K562 (cell line): Measurements from ENCODE around the gene NDUFB10. TPM values are rescaled to one million over a fixed set of nuclear protein-coding genes. Genes with fewer than 3 reads are reported as not detected.

Experiments used
- CBFB ChIP-seq: sonication (generic); formaldehyde crosslinking; IDR thresholded peaks from 2 replicates; pipeline ENCODE4 v1.4.0; 2020; ENCODE audit warnings: mild to moderate bottlenecking, missing genetic modification reagents
- FOXM1 ChIP-seq, 2 experiments: fragments of 450-650 bp in 1 of 2; sonication (generic) in 1 of 2; formaldehyde crosslinking in 1 of 2; IDR thresholded peaks; 2 replicates each; pipeline versions ENCODE4 v1.6.1 to v1.9.0; 2017 to 2022; ENCODE audit warnings: low read depth in 2 of 2, mild to moderate bottlenecking in 2 of 2, missing genetic modification reagents in 1 of 2, moderate library complexity in 1 of 2
- GTF2A2 ChIP-seq: IDR thresholded peaks from 2 replicates; pipeline ENCODE4 v1.6.1; 2016; ENCODE audit warnings: mild to moderate bottlenecking, missing genetic modification characterization, missing compliant biosample characterization
- HSF4 ChIP-seq: fragments of 250-450 bp; sonication (Bioruptor Pico); IDR thresholded peaks from 2 replicates; pipeline ENCODE4 v2.1.2; 2022; ENCODE audit warnings: mild to moderate bottlenecking, moderate library complexity, borderline replicate concordance
- NEUROD1 ChIP-seq: fragments of 150-350 bp; IDR thresholded peaks from 2 replicates; pipeline ENCODE4 v1.6.1; 2014; ENCODE audit warnings: borderline replicate concordance, low read length, low read depth; ENCODE audit not compliant: partially characterized antibody
- U2AF1 ChIP-seq: fragments of 200-400 bp; formaldehyde crosslinking; optimal IDR thresholded peaks from 2 replicates; pipeline ENCODE3; 2017; ENCODE audit warnings: mild to moderate bottlenecking, low read depth, low read length, moderate library complexity
- ZFPM2 ChIP-seq: fragments of 250-450 bp; sonication (Bioruptor Pico); IDR thresholded peaks from 2 replicates; pipeline ENCODE4 v1.5.1; 2022; ENCODE audit warnings: mild to moderate bottlenecking
- ZNF121 ChIP-seq: sonication (generic); formaldehyde crosslinking; conservative IDR thresholded peaks from 2 replicates; pipeline ENCODE4 v1.8.0; 2022; ENCODE audit warnings: missing genetic modification reagents
- polyA plus RNA-seq, 8 experiments: library from polyadenylated mRNA; depleted of rRNA in 4 of 8; stranded (reverse) in 5 of 8; unstranded in 3 of 8; fragments of >200 nt; fragmentation: Nextera tagmentation in 2 of 8; fragmentation: Illumina TruSeq in 1 of 8; extraction: Ambion mirVana in 2 of 8; extraction: Trizol in 1 of 8; gene quantifications; 2 replicates each; pipeline versions ENCODE4 v1.2.1 to v1.2.3, GENCODE V29; 2011 to 2014; ENCODE audit warnings: inconsistent platforms in 1 of 8, missing spikeins in 1 of 8
- total RNA-seq, 7 experiments: library from RNA; depleted of rRNA in 6 of 7; stranded (reverse); fragments of >200 nt in 6 of 7; fragmentation: Illumina TruSeq in 2 of 7; extraction: Trizol in 2 of 7; gene quantifications; 2 replicates each; pipeline versions ENCODE4 v1.2.1 to v1.2.3, GENCODE V29; 2011 to 2021; ENCODE audit warnings: low replicate concordance in 1 of 7
- TF ChIP-seq, protein P1 (sequence below): fragments of 150-350 bp; IDR thresholded peaks from 2 replicates; pipeline ENCODE4 v1.6.1; 2014; ENCODE audit warnings: low read depth, mild to moderate bottlenecking, low read length, borderline replicate concordance
- TF ChIP-seq, protein P2 (sequence below): sonication (generic); formaldehyde crosslinking; IDR thresholded peaks from 2 replicates; pipeline ENCODE4 v1.8.1; 2023; ENCODE audit warnings: mild to moderate bottlenecking, missing genetic modification reagents, moderate library complexity
- TF ChIP-seq, protein P3 (sequence below): fragments of 250-450 bp; sonication (Bioruptor Pico); IDR thresholded peaks from 2 replicates; pipeline ENCODE4 v1.4.0; 2020
- TF ChIP-seq, protein P4 (sequence below): fragments of 250-450 bp; sonication (Bioruptor Pico); IDR thresholded peaks from 2 replicates; pipeline ENCODE4 v1.9.0; 2021; ENCODE audit warnings: mild to moderate bottlenecking, inconsistent platforms

NDUFB10 gene
- total and polyA plus RNA-seq, 9 of the 15 experiments (the other 6 are each of a cell fraction or from before 2014, with no cell fraction given), result 69.3 to 527 (median 161) TPM

DNA sequence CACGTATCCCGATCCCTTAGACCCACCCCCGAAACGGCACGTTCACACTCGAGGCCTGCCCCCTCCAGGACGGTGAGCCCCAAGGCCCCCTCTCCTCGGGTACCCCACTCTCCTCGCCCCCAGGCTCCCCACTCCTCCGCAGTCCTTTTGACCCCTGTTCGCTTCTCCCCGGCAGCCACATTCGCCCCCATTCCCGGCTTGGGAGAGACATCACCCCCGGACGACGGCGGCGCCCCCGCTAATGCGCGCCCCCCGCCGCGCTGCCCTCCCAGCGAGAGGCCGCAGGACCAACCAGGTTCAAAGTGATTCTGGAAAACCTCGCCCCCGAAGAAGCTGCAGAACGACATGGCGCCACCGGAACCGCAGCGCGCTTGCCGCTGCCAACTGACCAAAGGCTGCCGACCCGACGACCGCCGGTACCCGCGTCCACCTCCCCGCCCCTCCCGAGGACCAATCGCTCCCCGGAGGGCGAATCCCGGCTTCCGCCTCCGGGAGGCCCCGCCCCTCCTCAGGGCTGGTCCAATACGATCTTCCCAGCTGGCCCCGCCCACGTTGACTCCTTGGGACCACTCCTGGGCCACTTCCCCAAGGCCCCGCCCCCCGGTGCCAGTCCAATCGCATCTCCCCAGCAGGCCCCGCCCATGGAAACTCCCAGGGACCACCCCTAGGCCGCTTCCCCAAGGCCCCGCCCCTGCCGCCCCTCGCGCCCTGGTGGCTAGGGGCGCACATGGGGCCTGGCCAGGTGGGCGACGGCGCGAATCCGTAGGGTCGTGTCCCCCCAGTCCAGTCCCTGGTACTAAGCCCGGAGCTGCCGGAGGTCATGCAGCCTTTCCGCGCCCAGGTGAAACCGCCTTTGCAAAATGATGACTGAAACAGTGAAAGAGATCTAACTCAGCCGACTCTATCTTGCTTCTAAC is 16.3 kb upstream of the NDUFB10 start, which contains the start of gene MSRB1 (continued):
- TF ChIP-seq, protein P1, sequence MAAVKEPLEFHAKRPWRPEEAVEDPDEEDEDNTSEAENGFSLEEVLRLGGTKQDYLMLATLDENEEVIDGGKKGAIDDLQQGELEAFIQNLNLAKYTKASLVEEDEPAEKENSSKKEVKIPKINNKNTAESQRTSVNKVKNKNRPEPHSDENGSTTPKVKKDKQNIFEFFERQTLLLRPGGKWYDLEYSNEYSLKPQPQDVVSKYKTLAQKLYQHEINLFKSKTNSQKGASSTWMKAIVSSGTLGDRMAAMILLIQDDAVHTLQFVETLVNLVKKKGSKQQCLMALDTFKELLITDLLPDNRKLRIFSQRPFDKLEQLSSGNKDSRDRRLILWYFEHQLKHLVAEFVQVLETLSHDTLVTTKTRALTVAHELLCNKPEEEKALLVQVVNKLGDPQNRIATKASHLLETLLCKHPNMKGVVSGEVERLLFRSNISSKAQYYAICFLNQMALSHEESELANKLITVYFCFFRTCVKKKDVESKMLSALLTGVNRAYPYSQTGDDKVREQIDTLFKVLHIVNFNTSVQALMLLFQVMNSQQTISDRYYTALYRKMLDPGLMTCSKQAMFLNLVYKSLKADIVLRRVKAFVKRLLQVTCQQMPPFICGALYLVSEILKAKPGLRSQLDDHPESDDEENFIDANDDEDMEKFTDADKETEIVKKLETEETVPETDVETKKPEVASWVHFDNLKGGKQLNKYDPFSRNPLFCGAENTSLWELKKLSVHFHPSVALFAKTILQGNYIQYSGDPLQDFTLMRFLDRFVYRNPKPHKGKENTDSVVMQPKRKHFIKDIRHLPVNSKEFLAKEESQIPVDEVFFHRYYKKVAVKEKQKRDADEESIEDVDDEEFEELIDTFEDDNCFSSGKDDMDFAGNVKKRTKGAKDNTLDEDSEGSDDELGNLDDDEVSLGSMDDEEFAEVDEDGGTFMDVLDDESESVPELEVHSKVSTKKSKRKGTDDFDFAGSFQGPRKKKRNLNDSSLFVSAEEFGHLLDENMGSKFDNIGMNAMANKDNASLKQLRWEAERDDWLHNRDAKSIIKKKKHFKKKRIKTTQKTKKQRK, result no peak
- TF ChIP-seq NEUROD1 (no peak), U2AF1 (no peak), ZNF121 (CRISPR knock-in tag) (no peak), GTF2A2 (tag) (no peak), CBFB (CRISPR knock-in tag) (no peak), ZFPM2 (CRISPR knock-in tag) (no peak), FOXM1 (IDR thresholded peaks at IDR 0.05; ENCODE audit: low read depth) (no peak), FOXM1 (CRISPR knock-in tag; IDR thresholded peaks at IDR 0.05; ENCODE audit: low read depth) (no peak), HSF4 (no peak)
- TF ChIP-seq, protein P2, sequence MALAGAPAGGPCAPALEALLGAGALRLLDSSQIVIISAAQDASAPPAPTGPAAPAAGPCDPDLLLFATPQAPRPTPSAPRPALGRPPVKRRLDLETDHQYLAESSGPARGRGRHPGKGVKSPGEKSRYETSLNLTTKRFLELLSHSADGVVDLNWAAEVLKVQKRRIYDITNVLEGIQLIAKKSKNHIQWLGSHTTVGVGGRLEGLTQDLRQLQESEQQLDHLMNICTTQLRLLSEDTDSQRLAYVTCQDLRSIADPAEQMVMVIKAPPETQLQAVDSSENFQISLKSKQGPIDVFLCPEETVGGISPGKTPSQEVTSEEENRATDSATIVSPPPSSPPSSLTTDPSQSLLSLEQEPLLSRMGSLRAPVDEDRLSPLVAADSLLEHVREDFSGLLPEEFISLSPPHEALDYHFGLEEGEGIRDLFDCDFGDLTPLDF (CRISPR knock-in tag), result no peak
- TF ChIP-seq, protein P3, sequence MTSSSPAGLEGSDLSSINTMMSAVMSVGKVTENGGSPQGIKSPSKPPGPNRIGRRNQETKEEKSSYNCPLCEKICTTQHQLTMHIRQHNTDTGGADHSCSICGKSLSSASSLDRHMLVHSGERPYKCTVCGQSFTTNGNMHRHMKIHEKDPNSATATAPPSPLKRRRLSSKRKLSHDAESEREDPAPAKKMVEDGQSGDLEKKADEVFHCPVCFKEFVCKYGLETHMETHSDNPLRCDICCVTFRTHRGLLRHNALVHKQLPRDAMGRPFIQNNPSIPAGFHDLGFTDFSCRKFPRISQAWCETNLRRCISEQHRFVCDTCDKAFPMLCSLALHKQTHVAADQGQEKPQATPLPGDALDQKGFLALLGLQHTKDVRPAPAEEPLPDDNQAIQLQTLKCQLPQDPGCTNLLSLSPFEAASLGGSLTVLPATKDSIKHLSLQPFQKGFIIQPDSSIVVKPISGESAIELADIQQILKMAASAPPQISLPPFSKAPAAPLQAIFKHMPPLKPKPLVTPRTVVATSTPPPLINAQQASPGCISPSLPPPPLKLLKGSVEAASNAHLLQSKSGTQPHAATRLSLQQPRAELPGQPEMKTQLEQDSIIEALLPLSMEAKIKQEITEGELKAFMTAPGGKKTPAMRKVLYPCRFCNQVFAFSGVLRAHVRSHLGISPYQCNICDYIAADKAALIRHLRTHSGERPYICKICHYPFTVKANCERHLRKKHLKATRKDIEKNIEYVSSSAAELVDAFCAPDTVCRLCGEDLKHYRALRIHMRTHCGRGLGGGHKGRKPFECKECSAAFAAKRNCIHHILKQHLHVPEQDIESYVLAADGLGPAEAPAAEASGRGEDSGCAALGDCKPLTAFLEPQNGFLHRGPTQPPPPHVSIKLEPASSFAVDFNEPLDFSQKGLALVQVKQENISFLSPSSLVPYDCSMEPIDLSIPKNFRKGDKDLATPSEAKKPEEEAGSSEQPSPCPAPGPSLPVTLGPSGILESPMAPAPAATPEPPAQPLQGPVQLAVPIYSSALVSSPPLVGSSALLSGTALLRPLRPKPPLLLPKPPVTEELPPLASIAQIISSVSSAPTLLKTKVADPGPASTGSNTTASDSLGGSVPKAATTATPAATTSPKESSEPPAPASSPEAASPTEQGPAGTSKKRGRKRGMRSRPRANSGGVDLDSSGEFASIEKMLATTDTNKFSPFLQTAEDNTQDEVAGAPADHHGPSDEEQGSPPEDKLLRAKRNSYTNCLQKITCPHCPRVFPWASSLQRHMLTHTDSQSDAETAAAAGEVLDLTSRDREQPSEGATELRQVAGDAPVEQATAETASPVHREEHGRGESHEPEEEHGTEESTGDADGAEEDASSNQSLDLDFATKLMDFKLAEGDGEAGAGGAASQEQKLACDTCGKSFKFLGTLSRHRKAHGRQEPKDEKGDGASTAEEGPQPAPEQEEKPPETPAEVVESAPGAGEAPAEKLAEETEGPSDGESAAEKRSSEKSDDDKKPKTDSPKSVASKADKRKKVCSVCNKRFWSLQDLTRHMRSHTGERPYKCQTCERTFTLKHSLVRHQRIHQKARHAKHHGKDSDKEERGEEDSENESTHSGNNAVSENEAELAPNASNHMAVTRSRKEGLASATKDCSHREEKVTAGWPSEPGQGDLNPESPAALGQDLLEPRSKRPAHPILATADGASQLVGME (CRISPR knock-in tag), result no peak
- TF ChIP-seq, protein P4, sequence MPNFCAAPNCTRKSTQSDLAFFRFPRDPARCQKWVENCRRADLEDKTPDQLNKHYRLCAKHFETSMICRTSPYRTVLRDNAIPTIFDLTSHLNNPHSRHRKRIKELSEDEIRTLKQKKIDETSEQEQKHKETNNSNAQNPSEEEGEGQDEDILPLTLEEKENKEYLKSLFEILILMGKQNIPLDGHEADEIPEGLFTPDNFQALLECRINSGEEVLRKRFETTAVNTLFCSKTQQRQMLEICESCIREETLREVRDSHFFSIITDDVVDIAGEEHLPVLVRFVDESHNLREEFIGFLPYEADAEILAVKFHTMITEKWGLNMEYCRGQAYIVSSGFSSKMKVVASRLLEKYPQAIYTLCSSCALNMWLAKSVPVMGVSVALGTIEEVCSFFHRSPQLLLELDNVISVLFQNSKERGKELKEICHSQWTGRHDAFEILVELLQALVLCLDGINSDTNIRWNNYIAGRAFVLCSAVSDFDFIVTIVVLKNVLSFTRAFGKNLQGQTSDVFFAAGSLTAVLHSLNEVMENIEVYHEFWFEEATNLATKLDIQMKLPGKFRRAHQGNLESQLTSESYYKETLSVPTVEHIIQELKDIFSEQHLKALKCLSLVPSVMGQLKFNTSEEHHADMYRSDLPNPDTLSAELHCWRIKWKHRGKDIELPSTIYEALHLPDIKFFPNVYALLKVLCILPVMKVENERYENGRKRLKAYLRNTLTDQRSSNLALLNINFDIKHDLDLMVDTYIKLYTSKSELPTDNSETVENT (CRISPR knock-in tag), result 0 out of 2 replicates have a peak, but pooled peaks have one; percentile 41
